HepG2 (cell line): ENCODE measurements around the gene IKZF5.

Experiments used
- ARID2 ChIP-seq: sonication (generic); formaldehyde crosslinking; IDR thresholded peaks from 2 replicates; pipeline ENCODE4 v1.8.1; 2022; ENCODE audit warnings: mild to moderate bottlenecking, missing genetic modification reagents, borderline replicate concordance
- ATF1 ChIP-seq: IDR thresholded peaks from 2 replicates; pipeline ENCODE4 v1.6.1; 2016; ENCODE audit warnings: mild to moderate bottlenecking, control low read depth
- BRCA1 ChIP-seq: sonication (generic); formaldehyde crosslinking; IDR thresholded peaks from 2 replicates; pipeline ENCODE4 v1.4.0; 2020; ENCODE audit warnings: missing genetic modification reagents
- CTCF ChIP-seq: sonication (generic); formaldehyde crosslinking; IDR thresholded peaks from 2 replicates; pipeline ENCODE4 v1.5.0; 2020; ENCODE audit warnings: mild to moderate bottlenecking, missing genetic modification reagents, moderate library complexity
- EZH2 ChIP-seq: conservative IDR thresholded peaks from 2 replicates; pipeline ENCODE4 v1.6.1; 2012; ENCODE audit warnings: mild to moderate bottlenecking, low read depth, low read length, moderate library complexity
- FOXM1 ChIP-seq: sonication (generic); formaldehyde crosslinking; IDR thresholded peaks from 2 replicates; pipeline ENCODE4 v1.5.0; 2020; ENCODE audit warnings: missing genetic modification reagents
- GATAD1 ChIP-seq: IDR thresholded peaks from 2 replicates; pipeline ENCODE4 v1.6.1; 2016; ENCODE audit warnings: missing genetic modification reagents, missing compliant biosample characterization
- HMGA1 ChIP-seq: sonication (generic); formaldehyde crosslinking; conservative IDR thresholded peaks from 2 replicates; pipeline ENCODE4 v1.4.0; 2020; ENCODE audit warnings: missing genetic modification reagents
- MED13 ChIP-seq: sonication (generic); formaldehyde crosslinking; IDR thresholded peaks from 2 replicates; pipeline ENCODE4 v1.5.0; 2020; ENCODE audit warnings: missing genetic modification reagents
- PCBP2 ChIP-seq: fragments of 200-400 bp; formaldehyde crosslinking; optimal IDR thresholded peaks from 2 replicates; pipeline ENCODE3; 2018; ENCODE audit warnings: low read length, low read depth; ENCODE audit not compliant: poor library complexity, severe bottlenecking
- SIN3A ChIP-seq: IDR thresholded peaks from 2 replicates; pipeline ENCODE4 v1.6.1; 2011; ENCODE audit warnings: low read depth, mild to moderate bottlenecking, control low read depth, low read length, borderline replicate concordance
- ZNF557 ChIP-seq: sonication (generic); formaldehyde crosslinking; IDR thresholded peaks from 2 replicates; pipeline ENCODE4 v1.4.0; 2020; ENCODE audit warnings: missing genetic modification reagents
- TF ChIP-seq, protein P1 (sequence below): sonication (generic); formaldehyde crosslinking; IDR thresholded peaks from 2 replicates; pipeline ENCODE4 v1.4.0; 2020; ENCODE audit warnings: mild to moderate bottlenecking, missing genetic modification reagents
- TF ChIP-seq, protein P2 (sequence below): sonication (generic); formaldehyde crosslinking; IDR thresholded peaks from 2 replicates; pipeline ENCODE4 v1.4.0; 2020; ENCODE audit warnings: missing genetic modification reagents

DNA sequence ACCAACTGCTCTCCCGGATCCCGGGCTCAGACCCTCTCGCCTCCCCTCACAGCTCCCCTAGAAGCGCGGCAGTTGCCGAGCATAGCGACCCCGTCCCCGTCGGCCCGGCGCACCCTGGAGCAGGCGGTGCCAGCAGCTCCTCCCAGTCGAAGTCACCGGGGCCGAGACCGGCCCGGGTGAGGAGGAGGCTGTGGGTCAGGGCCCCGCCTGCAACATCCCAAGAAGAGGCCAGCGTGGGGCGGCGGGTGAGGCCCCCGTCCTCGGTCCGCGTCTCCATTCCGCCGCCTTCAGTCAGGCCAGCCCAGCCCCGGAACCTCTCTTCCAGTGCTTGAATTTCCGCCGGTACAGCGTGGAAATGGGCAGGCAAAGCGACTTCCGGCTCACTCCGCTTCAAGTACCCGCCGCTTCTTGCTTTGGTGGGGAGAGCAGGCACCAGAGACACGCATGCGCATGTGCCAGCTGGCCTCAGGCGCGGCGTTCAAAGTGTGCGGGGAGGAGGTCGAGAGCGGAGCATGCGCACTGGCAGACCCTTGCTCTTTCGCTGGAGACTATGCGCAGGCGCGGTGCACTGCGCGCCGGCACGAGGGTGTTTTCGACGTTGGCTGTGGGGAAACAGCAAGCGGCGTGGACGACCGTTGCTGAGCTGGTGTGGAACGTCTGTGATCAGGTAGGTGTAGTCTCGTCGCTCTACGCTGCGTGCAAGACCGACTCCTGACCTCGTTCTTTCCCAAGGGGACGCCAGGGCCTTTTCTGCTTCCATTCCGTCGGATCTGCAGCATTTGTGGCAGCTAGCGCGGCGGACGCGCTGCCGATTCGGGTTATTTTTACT lies 54.5 kb downstream of the IKZF5 start, which contains the start of gene C10orf88:
- TF ChIP-seq ATF1 (no peak), SIN3A (0 out of 2 replicates have a peak, but pooled peaks have one; percentile 21), BRCA1 (no peak), ZNF557 (CRISPR knock-in tag) (0 out of 2 replicates have a peak, but pooled peaks have one; percentile 36), ARID2 (CRISPR knock-in tag) (peak; percentile 98), MED13 (CRISPR knock-in tag) (0 out of 2 replicates have a peak, but pooled peaks have one; percentile 14), EZH2 (no peak), GATAD1 (CRISPR knock-in tag) (peak; percentile 96), FOXM1 (0 out of 2 replicates have a peak, but pooled peaks have one; percentile 34), HMGA1 (CRISPR knock-in tag) (no peak), CTCF (CRISPR knock-in tag) (peak; percentile 39), PCBP2 (no peak)
- TF ChIP-seq, protein P1, sequence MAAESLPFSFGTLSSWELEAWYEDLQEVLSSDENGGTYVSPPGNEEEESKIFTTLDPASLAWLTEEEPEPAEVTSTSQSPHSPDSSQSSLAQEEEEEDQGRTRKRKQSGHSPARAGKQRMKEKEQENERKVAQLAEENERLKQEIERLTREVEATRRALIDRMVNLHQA (CRISPR knock-in tag), result no peak
- TF ChIP-seq, protein P2, sequence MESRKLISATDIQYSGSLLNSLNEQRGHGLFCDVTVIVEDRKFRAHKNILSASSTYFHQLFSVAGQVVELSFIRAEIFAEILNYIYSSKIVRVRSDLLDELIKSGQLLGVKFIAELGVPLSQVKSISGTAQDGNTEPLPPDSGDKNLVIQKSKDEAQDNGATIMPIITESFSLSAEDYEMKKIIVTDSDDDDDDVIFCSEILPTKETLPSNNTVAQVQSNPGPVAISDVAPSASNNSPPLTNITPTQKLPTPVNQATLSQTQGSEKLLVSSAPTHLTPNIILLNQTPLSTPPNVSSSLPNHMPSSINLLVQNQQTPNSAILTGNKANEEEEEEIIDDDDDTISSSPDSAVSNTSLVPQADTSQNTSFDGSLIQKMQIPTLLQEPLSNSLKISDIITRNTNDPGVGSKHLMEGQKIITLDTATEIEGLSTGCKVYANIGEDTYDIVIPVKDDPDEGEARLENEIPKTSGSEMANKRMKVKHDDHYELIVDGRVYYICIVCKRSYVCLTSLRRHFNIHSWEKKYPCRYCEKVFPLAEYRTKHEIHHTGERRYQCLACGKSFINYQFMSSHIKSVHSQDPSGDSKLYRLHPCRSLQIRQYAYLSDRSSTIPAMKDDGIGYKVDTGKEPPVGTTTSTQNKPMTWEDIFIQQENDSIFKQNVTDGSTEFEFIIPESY, result peak; percentile 6; the same call in 1 of the 2 replicates
